Measurements from ENCODE around the gene PITPNB.

DNA sequence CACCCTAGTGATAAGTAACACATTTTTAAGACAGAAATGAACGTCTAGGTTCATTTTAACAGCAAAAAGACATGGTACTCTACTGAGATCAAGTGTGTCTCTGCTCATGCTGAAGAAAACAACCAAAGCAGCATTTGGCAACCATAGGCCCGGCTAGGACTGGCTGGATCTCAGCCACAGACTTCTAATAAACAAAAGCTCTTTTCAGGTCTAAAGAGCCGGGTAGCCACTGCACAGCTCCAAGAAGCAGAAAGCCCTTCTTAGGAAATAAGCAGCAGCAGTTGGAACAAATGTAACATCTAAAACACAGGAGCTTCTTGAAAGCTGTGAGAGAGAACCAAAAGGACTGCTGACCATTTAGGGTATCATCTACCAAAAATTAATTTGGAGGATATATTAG, 37.6 kb downstream of the PITPNB start:
- TF ChIP-seq, protein P1, sequence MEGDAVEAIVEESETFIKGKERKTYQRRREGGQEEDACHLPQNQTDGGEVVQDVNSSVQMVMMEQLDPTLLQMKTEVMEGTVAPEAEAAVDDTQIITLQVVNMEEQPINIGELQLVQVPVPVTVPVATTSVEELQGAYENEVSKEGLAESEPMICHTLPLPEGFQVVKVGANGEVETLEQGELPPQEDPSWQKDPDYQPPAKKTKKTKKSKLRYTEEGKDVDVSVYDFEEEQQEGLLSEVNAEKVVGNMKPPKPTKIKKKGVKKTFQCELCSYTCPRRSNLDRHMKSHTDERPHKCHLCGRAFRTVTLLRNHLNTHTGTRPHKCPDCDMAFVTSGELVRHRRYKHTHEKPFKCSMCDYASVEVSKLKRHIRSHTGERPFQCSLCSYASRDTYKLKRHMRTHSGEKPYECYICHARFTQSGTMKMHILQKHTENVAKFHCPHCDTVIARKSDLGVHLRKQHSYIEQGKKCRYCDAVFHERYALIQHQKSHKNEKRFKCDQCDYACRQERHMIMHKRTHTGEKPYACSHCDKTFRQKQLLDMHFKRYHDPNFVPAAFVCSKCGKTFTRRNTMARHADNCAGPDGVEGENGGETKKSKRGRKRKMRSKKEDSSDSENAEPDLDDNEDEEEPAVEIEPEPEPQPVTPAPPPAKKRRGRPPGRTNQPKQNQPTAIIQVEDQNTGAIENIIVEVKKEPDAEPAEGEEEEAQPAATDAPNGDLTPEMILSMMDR (IDR thresholded peaks at IDR 0.05; ENCODE audit: low read depth, low read length), result no peak
- TF ChIP-seq EZH2phosphoT487 (IDR thresholded peaks at IDR 0.05; ENCODE audit: low read depth), result no peak

Data from OCI-LY3 (cell line).